GM21528 (cell line): ENCODE data around the gene ORC2.
"Not testable (repeated sequence)": the region's sequence is repeated elsewhere in the genome, so short reads cannot be mapped to it uniquely, and the experiment has no call there.

ENCODE experiments used
- ATAC-seq: cut with Tn5 transposase; IDR thresholded peaks from one replicate; pipeline ENCODE4 v1.9.1; 2021; ENCODE audit warnings: mild to moderate bottlenecking, moderate library complexity; ENCODE audit not compliant: unreplicated experiment, low FRiP score

The ORC2 gene

DNA sequence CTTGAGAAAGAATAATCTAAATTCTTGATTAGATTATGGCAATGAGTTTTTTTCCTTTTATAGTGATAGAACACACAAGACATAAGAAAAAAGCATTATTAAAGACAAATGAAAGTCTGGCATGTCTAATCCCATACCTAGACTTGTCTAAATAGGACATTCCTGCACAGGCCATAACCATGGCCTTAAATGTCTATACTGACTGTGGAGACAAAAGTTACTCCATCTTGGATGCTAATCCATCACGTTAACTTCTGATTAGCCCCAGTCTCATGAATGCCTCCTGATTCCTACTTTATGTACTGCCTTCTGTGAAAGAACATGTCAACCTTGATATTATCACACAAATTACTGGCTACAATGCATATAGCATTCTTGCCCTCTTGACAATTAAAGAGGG lies 23.6 kb downstream of the ORC2 start:
- ATAC-seq = no peak

DNA sequence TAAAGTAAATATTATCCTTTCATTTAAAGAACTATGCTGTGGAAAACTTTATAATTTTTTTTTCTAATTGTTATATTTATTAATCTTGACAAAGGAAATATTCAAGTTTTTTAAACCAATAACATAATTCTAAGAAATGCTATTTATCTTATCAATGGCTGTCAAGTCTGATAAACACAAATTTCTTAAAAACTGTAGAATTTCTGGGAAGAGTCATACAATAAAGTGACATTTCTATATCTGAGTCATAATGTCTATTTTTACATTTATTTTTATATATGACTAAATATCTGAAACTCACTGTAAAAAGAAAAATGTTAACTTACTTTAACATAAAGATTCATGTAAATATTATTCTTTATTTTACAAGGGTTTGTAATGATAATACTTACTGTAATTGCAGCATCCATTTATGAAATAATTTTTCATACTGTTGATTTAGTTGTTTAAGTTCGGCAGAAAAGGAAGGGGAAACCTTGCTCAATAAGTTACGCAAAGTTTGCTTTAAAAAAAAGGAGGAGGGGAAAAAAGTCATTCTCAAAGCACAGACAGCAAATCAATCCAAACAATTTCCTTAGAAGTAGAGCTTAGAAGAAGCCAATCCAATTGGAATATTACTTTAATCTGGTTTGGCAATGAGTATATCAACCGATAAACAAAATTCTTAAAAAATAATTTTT lies 32.4 kb downstream of the ORC2 start:
- ATAC-seq = no peak

DNA sequence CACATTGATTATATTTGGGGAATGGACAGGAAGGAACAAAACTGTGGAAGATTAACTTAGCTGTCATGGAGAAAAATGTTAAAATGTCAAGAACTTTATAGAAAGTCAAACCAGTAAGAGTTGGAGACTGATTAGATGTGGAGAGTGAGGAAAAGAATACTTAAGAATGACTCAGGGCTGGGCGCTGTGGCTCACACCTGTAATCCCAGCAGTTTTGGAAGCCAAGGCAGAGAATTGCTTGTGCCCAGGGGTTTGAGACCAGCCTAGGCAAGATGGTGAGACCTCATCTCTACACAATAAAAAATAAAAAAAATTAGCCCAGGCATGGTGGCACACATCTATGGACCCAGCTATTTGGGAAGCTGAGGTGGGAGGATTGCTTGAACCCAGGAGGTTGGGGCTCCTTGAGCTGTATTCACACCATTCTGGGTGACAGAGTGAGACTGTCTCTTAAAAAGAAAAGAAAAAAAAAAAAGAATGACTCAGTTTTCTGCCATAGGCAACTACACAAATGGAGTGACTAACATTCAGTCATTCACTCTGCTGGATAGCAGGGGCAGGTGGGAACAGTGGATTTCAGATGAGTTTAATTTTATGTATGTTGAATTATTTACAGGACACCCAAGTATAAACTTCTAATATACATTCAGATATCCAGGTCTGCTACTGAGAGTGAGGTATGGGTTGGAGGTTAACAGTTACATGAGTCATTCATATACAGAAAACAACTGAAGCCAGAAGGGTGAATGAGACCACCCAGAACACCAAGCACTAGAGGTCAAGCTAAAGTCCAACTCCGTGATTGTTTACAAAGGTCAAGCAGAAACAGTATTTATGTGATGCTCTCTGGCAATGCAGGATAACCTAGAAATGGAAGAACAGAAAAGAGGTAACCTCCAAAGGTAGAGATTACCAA lies 33.9 kb downstream of the ORC2 start:
- ATAC-seq = no peak

DNA sequence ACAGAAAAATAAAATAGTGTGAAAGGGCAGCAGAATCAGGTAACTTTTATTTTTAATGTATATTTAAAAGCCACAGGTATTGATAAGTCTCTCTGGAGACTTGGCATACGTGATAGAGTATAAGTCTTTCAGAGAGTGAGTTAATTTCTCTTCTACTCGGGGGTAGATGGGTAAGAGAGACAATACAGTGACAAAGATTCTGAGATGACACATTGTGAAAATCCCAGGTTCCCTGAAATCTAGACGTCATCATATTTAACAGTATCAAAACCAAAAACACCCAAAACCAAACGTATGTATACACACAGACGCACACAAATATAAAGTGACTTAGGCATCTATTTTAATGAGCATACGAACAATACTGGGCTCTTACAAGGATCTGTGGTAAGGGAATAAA lies 41.0 kb downstream of the ORC2 start:
- no peak for ATAC-seq

DNA sequence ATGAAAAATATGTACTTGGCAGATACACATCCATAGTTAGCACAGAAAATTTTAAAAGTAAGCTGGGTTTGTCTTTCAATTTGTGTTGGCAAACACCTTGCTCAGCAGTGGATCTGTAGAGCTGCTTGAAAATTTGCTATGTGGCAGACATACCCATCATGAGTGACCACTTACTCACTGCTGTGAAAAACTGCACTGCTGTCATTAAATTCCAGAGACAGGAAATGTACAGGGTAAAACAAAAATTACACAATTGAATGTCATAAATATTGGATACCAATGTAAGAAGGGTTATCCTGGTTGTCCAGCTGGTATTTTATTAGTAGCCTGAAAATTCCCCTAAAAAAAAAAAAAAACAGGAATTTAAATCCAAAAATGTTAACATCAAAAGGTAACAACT lies 49.8 kb downstream of the ORC2 start:
- ATAC-seq = no peak

DNA sequence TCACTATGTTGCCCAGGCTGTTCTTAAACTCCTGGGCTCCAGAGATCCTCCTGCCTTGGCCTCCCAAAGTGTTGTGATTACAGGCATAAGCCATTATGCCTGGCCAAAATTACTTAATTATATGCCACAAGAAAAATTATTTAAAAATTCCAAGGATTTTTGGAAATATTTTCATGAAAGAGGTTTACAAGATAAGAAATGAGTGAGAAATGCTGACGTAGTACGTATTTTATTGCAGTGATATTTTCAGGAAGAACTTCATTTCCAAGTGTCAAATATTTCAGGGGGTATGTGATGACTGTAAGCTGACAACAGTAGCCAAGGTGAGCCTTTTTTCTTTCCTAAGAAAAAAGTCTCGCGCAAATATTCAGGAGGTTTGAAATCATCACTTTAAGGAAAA lies 53.5 kb downstream of the ORC2 start:
- no peak for ATAC-seq

DNA sequence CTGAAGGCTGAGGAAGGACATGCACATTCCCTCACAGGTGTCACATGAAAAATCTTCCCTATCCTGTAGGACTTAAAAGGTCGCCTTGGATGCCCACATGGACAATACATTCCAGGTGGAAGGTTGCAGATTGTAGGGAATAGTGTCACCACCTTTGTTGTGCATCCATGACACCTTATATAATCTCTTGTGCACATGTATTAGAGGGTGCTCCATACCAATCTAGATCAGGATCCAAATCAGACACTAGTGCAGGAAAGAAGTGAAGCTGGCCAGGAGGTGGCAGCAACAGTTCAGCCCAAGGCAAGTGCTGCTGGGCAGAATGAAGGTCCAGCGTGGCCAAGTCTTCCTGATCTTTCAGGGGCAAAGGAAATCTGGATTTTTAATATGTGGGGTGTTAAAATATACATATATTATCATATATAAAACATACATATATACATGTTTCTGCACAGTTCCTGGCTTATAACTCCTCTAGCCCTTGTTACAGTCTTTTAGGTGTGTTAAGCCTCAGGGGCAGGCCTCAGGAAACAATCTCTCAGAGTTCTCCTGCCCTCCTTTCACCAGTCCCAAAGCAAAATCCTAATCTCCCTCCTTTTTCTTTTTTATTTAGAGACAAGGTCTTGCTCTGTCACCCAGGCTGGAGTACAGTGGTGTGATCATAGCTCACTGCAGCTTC lies 57.7 kb downstream of the ORC2 start:
- no peak for ATAC-seq

DNA sequence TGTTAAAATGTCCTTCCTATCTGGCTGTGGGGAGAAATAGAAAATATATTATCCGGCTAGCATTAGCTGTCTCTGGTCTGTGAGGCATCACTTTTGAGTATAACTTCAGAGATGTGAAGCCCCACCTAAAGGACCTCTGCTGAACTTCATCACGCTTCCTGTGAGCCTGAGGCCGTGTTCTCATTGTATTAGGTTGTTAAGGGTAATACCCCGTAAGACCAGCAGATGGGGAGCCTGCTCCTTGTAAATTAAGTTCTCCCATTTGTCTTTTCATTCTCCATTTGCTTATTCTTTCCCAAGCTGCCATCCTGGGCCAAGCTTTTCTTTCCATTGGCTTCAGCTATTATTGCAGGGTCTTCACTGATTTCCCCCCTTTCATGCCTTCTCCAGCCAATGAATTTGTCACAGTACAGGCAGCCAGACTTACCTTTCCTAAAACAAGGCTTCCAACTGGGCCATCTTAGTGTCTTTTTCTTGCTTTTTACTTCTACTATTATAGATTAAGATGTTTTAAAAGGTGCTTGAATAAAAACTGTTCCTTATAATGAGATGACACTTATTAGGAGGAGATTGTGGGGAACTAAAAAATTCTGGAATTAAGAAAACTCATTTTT lies 61.9 kb downstream of the ORC2 start:
- ATAC-seq = peak; percentile 92

DNA sequence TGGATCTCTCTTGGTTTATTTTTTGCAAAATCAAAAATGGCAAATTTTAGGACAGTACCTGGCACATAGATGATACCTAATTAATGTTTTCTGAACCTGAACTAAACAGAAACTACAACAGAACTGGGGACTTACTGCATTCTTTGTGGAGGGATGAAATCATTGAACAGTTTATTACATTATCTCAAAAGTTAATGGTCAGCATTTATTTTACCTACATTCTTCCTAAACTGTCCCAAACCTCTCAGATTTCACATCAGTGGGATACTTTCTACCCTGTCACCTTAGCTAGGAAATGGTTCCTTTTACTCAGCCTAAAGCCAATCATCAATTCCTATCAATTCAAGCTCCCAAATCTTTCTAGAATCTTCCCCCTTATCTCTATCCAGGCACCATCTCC lies 64.0 kb downstream of the ORC2 start:
- ATAC-seq = no peak

DNA sequence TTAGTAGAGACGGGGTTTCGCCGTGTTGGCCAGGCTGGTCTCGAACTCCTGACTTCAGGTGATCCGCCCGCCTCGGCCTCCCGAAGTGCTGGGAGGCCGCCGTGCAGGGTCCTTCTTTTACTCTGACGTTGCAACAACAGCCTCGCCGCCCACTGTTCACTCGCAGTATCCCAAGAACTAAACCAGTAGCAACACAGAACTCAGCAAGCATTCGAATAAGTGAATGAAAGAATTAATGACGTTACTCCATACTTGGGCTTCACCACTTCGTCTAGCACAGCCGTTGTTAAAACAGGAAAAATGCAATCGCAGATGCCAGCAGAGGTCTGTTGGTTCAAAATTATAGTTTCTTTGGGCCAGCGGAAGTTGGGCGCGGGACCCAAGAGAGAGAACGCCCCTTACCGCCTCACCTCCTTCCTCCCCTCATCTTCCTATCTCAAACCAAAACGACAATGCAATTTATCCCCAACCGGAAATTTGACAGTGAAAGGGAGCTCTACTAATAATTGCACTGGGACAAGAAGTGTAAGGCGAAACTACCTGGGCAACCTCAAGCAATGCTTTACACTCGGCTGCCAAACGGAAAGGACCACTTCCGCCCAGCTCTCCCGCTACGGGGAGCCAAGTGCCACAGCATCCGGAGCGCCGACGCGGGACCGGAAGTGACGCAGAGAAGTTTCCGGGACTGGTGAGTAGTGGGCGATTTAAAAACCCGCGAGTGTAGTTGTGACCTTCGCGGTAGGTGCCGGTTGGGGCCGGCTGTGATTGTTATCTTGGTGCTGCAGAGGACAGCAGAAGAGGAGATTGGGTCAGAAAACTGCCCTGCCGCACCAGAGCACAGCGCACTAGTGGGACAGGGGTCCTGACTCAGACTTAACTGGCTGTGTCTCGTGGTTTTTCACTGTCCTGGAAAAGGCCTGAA lies 74.5 kb downstream of the ORC2 start, which contains the start of the genes NIF3L1 and PPIL3:
TSS of gene NIF3L1 (plus strand) at position 668 of the 922 bp plus-strand sequence. CDS start 2,573 bp downstream, outside the sequence.
TSS of gene PPIL3 (minus strand) at position 374 of the 922 bp plus-strand sequence. CDS start 1,462 bp downstream, outside the sequence.
- peak; percentile 88 for ATAC-seq

DNA sequence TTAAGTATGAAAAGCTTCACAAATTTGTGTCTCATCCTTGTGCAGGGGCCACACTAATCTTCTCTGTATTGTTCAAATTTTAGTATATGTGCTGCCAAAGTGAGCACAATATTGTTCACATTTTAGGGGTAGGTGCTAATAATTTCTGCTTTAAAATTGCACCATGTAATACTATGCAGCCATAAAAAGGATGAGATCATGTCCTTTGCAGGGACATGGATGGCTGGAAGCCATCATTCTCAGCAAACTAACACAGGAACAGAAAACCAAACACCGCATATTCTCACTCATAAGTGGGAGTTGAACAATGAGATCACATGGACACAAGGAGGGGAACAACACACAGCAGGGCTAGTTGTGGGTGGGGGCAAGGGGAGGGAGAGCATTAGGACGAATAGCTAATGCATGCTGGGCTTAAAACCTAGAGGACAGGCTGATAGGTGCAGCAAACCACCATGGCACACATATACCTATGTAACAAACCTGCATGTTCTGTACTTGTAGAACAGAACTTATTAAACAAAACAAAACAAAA lies 81.7 kb downstream of the ORC2 start:
- ATAC-seq = not testable (repeated sequence)

DNA sequence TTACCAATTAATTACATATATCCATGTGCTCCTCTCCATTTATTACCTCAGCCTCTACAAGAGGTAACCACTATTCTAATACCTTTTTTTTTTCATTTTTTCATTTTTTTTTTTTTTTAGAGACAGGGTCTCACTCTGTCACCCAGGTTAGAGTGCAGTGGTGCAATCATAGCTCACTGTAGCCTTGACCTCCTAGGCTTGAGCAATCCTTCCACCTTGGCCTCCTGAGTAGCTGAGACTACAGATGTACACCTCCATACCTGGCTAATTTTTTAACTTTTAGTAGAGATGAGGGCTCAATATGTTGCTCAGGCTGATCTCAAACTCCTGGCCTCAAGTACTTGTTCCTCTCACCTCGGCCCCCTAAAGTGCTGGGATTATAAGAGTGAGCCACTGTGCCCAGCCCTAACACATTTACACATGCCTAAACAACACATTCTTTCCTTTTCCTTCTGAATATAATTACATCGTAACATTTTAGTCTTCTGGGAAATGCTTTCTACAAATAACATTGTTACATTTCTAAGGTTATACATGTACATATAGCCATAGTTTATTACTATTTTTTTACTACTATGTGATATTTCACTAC lies 85.1 kb downstream of the ORC2 start:
- no peak for ATAC-seq

DNA sequence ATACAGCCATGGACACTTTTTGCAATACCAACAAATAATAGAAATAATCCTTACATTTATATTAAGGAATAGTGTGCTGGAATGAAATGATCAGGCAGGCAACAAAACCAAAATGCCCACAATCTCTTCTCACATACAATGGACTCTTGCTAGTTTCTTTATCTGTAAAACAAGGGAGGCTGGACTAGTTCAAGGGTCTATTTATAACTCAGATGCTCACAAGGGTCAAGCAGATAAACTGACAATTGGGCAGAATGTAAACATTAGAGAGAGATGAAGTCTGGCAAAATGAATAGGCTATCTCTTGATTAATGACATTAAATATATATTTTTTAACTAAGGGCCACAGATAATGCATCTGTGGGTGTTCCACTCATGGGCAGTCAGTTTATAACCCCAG lies 86.0 kb downstream of the ORC2 start:
- ATAC-seq = no peak

DNA sequence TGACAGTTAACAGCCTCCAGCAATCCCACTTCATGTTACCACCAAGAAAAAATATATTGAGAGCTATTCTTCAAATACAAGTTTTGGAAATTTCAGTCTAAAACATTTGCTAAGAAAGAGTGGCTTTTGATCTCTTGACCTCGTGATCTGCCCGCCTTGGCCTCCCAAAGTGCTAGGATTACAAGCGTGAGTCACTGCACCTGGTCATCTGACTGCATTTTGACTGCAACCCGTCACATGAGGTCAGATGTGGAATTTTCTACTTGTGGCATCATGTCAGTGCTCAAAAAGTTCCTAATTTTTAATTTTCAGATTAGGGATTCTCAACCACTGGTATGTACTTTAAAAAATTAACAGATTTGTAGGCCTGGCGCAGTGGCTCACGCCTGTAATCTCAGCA lies 89.9 kb downstream of the ORC2 start:
- no peak for ATAC-seq

DNA sequence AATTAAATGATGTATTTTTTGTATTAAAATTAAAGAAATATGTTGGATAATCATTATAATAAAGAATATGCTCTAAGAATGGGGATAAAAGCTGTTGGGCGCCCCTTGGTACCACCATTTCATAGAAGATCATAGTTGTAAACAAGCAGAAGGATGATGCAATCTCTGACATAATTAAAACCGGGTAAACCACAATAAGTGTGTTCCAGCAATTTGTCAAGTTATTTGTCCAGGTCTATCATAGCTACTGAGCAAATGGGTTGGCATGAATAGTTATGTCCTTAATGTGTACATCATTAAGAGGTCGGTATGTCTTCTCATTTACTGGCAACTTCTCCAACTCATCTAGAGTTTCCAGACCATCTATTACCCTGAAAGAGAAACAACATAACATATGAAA lies 92.3 kb downstream of the ORC2 start:
- no peak for ATAC-seq

DNA sequence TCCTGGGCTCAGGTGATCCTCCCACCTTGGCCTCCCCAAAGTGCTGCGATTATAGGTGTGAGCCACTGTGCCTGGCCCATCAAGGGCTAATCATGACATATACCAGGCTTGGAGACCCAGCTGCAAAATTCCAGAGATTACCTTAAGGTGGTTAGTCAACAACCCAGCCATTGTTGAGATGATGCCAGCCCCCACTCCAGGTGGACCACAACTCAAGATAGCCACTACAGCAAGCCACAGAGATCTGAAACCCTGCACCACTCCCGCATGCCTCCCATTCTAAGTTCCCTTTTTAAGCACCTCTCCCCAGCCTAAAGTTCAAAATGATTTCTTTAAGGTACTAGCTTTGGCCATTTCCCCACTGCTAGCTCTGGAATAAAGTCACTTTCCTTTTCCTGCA lies 94.4 kb downstream of the ORC2 start:
- no peak for ATAC-seq

DNA sequence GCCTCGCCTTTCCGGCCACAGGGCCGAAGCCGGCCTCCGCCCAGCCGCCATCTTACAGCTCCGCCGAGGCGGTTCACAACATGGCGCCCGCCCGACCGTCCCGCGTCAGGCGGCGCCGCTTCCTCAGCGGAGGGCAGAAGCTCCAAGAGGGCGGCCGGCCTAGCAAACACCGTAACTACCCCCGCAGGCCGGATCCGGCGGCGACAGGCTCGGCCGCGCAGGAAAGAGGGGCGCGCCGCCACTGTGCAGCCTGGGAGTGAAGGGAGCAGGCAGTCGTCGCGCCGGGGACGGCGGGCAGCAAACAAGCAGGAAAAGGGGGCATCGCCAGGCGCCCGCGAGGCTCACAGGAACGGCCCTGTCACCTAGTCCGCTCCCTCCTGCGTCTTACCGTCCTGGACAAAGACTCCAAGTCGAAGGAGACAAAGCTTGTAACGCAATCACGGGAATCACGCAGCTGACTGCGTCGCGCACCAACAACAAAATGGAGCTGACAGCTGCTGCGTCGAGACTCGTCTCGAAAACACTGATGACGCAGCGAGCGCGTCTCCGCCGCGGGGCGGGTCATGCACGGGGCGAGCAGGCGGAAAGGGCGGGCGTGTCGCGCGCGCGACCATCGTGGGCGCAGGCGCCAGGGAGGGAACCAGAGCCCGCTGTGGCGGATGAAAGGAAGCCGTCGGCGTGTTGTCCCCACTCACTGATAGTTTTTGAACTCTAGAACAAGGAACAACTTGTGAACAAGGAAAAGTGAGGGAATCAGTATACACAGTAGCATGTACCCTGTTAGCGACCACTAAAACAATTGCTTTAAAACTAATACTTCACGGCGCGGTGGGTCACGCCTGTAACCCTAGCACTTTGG lies 99.1 kb downstream of the ORC2 start, which contains the start of gene CLK1:
TSS of gene CLK1 (minus strand) at position 483 of the 859 bp plus-strand sequence. CDS start 2,796 bp downstream, outside the sequence.
- ATAC-seq = peak; percentile 89

DNA sequence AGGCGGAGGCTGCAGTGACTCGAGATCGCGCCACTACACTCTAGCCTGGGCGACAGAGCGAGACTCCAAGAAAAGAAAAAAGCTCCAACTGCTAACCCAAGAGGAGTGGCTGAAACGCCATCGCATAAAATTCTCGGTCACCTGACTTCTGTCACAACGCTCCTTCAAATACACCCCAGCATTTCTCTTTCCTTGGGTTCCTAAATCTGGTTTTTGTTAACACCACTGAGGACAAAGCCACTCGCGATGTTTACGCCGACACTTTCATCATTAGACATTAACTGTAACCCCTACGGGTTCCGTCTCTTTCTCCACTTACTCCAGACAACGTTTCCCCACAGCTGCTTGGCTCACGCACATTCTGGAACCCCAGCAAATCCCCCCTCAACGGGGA lies 99.7 kb downstream of the ORC2 start:
- no peak for ATAC-seq
